GM21619 (cell line): ENCODE measurements around the gene GAB1.

Experiments used
- ATAC-seq: cut with Tn5 transposase; IDR thresholded peaks from one replicate; pipeline ENCODE4 v1.9.1; 2021; ENCODE audit not compliant: unreplicated experiment

GAB1 gene

GRCh38 chr4:143473334-143474126, 136.9 kb downstream of the GAB1 start:
- ATAC-seq = peak; percentile 86

- no peak for ATAC-seq
Measured at GRCh38 chr4:143477487-143477886, 140.8 kb downstream of the GAB1 start.

- ATAC-seq = no peak
Measured at GRCh38 chr4:143481361-143481760, 144.7 kb downstream of the GAB1 start.

- ATAC-seq = no peak
Measured at GRCh38 chr4:143482840-143483239, 146.2 kb downstream of the GAB1 start.

GRCh38 chr4:143486314-143486713, 149.6 kb downstream of the GAB1 start:
- no peak for ATAC-seq

GRCh38 chr4:143488687-143489086, 152.0 kb downstream of the GAB1 start:
- no peak for ATAC-seq

- no peak for ATAC-seq
Measured at GRCh38 chr4:143489106-143489505, 152.4 kb downstream of the GAB1 start.

GRCh38 chr4:143498021-143498420, 161.3 kb downstream of the GAB1 start:
- no peak for ATAC-seq

- no peak for ATAC-seq
Measured at GRCh38 chr4:143502231-143502630, 165.6 kb downstream of the GAB1 start.

GRCh38 chr4:143506031-143506430, 169.4 kb downstream of the GAB1 start:
- no peak for ATAC-seq

- no peak for ATAC-seq
Measured at GRCh38 chr4:143511906-143512305, 175.2 kb downstream of the GAB1 start.

- ATAC-seq = peak; percentile 33
Measured at GRCh38 chr4:143512978-143513313, 176.3 kb downstream of the GAB1 start.

- ATAC-seq = peak; percentile 84
Measured at GRCh38 chr4:143513314-143514168, 176.9 kb downstream of the GAB1 start, which contains the start of gene SMARCA5. TSS of gene SMARCA5 (plus strand) at chr4:143513702. CDS start at chr4:143513925, 223 bp downstream.

- no peak for ATAC-seq
Measured at GRCh38 chr4:143514169-143514495, 177.5 kb downstream of the GAB1 start.

GRCh38 chr4:143514497-143514896, 177.8 kb downstream of the GAB1 start:
- ATAC-seq = no peak

GRCh38 chr4:143514901-143515300, 178.2 kb downstream of the GAB1 start:
- ATAC-seq = no peak

- no peak for ATAC-seq
Measured at GRCh38 chr4:143515905-143516304, 179.2 kb downstream of the GAB1 start.

GRCh38 chr4:143517764-143518163, 181.1 kb downstream of the GAB1 start:
- no peak for ATAC-seq
